HepG2 (cell line): ENCODE measurements around the gene ARHGAP31.

Experiments
- BRD4 ChIP-seq: sonication (generic); formaldehyde crosslinking; IDR thresholded peaks from 2 replicates; pipeline ENCODE4 v1.4.0; 2020; ENCODE audit warnings: missing genetic modification reagents
- CEBPB ChIP-seq: IDR thresholded peaks from 2 replicates; pipeline ENCODE4 v1.6.1; 2011; ENCODE audit warnings: low read depth, low read length, improper control_type of control experiment, borderline replicate concordance
- CTCF ChIP-seq: sonication (generic); formaldehyde crosslinking; IDR thresholded peaks from 2 replicates; pipeline ENCODE4 v1.5.0; 2020; ENCODE audit warnings: mild to moderate bottlenecking, missing genetic modification reagents, moderate library complexity
- ETV5 ChIP-seq: IDR thresholded peaks from 2 replicates; pipeline ENCODE4 v1.6.1; 2018; ENCODE audit warnings: missing biosample characterization, missing genetic modification reagents, inconsistent platforms, borderline replicate concordance
- HCFC1 ChIP-seq: fragments of 150-350 bp; IDR thresholded peaks from 2 replicates; pipeline ENCODE4 v1.6.1; 2014; ENCODE audit warnings: low read depth, low read length
- HMGXB3 ChIP-seq: sonication (generic); formaldehyde crosslinking; IDR thresholded peaks from 2 replicates; pipeline ENCODE4 v1.4.0; 2020; ENCODE audit warnings: missing genetic modification reagents, borderline replicate concordance
- KLF15 ChIP-seq: sonication (generic); formaldehyde crosslinking; IDR thresholded peaks from 2 replicates; pipeline ENCODE4 v1.8.1; 2023; ENCODE audit warnings: borderline replicate concordance, mild to moderate bottlenecking, inconsistent platforms, missing genetic modification reagents, mixed read lengths
- PHF21A ChIP-seq: sonication (generic); formaldehyde crosslinking; IDR thresholded peaks from 2 replicates; pipeline ENCODE4 v1.5.0; 2020; ENCODE audit warnings: mild to moderate bottlenecking, missing genetic modification reagents
- PITX1 ChIP-seq: sonication (generic); formaldehyde crosslinking; IDR thresholded peaks from 2 replicates; pipeline ENCODE4 v1.5.1; 2020; ENCODE audit warnings: mild to moderate bottlenecking, missing genetic modification reagents
- SNAPC2 ChIP-seq: sonication (generic); formaldehyde crosslinking; IDR thresholded peaks from 2 replicates; pipeline ENCODE4 v1.8.1; 2022; ENCODE audit warnings: mild to moderate bottlenecking, missing genetic modification reagents
- ZNF136 ChIP-seq: sonication (generic); formaldehyde crosslinking; IDR thresholded peaks from 2 replicates; pipeline ENCODE4 v1.8.1; 2022; ENCODE audit warnings: low read depth, mild to moderate bottlenecking, moderate library complexity, missing genetic modification reagents
- ZNF20 ChIP-seq: sonication (generic); formaldehyde crosslinking; IDR thresholded peaks from 2 replicates; pipeline ENCODE4 v1.4.0; 2020; ENCODE audit warnings: mild to moderate bottlenecking, moderate library complexity, missing genetic modification reagents
- ZNF274 ChIP-seq: sonication (generic); formaldehyde crosslinking; IDR thresholded peaks from 2 replicates; pipeline ENCODE4 v1.5.1; 2020; ENCODE audit warnings: mild to moderate bottlenecking, missing genetic modification reagents

GRCh38 chr3:119314821-119315220, 20.6 kb downstream of the ARHGAP31 start:
- TF ChIP-seq CTCF (CRISPR knock-in tag) (no peak), SNAPC2 (CRISPR knock-in tag) (no peak), ZNF136 (CRISPR knock-in tag) (no peak), BRD4 (CRISPR knock-in tag) (no peak), ZNF20 (CRISPR knock-in tag) (no peak), PHF21A (no peak), KLF15 (CRISPR knock-in tag) (no peak), ETV5 (no peak), CEBPB (no peak), ZNF274 (CRISPR knock-in tag) (no peak), HCFC1 (no peak), HMGXB3 (CRISPR knock-in tag) (no peak), PITX1 (CRISPR knock-in tag) (no peak)
